H9 (cell line): ENCODE results near the gene MOV10L1. TPM values are rescaled to one million over a fixed set of nuclear protein-coding genes. Genes with fewer than 3 reads are reported as not detected.

Experiments
- DNase-seq: peaks from one replicate; pipeline ENCODE4 v3.0.0-alpha.2; 2017
- H2AFZ ChIP-seq: one replicate; pipeline ENCODE4 v1.6.1; 2013; ENCODE audit warnings: mild to moderate bottlenecking, low read length, control low read depth, moderate library complexity
- H2AK5ac ChIP-seq: 2 replicates; pipeline ENCODE4 v1.6.1; 2013; ENCODE audit warnings: low read length, control low read depth, mixed read lengths; ENCODE audit not compliant: insufficient read length
- H2BK120ac ChIP-seq: one replicate; pipeline ENCODE4 v1.6.1; 2013; ENCODE audit warnings: low read depth, mild to moderate bottlenecking, low read length, control low read depth, inconsistent platforms; ENCODE audit not compliant: poor library complexity, severe bottlenecking
- H2BK12ac ChIP-seq: 2 replicates; pipeline ENCODE4 v1.6.1; 2013; ENCODE audit warnings: low read length, control low read depth, mixed read lengths, low read depth; ENCODE audit not compliant: insufficient read length
- H2BK15ac ChIP-seq: 2 replicates; pipeline ENCODE4 v1.6.1; 2013; ENCODE audit warnings: low read depth, low read length, control low read depth
- H2BK20ac ChIP-seq: one replicate; pipeline ENCODE4 v1.6.1; 2013; ENCODE audit warnings: low read depth, mild to moderate bottlenecking, low read length, control low read depth, inconsistent platforms; ENCODE audit not compliant: poor library complexity, severe bottlenecking
- H2BK5ac ChIP-seq: 2 replicates; pipeline ENCODE4 v1.6.1; 2013; ENCODE audit warnings: low read length, control low read depth, mixed read lengths; ENCODE audit not compliant: insufficient read length
- H3K14ac ChIP-seq: 2 replicates; pipeline ENCODE4 v1.6.1; 2013; ENCODE audit warnings: low read length, control low read depth; ENCODE audit not compliant: insufficient read depth
- H3K18ac ChIP-seq: 2 replicates; pipeline ENCODE4 v1.6.1; 2013; ENCODE audit warnings: low read depth, mild to moderate bottlenecking, mixed read lengths, low read length, control low read depth; ENCODE audit not compliant: insufficient read length
- H3K23ac ChIP-seq: 2 replicates; pipeline ENCODE4 v1.6.1; 2013; ENCODE audit warnings: low read length, control low read depth, mixed read lengths, low read depth; ENCODE audit not compliant: insufficient read length
- H3K23me2 ChIP-seq: 2 replicates; pipeline ENCODE4 v1.6.1; 2013; ENCODE audit warnings: low read depth, mild to moderate bottlenecking, mixed read lengths, low read length, control low read depth; ENCODE audit not compliant: insufficient read length, poor library complexity, severe bottlenecking
- H3K27ac ChIP-seq: 2 replicates; pipeline ENCODE4 v1.5.1; 2013; ENCODE audit warnings: low read length, control low read depth, mixed read lengths, low read depth; ENCODE audit not compliant: insufficient read length
- H3K27me3 ChIP-seq: 2 replicates; pipeline ENCODE4 v1.6.1; 2013; ENCODE audit warnings: low read length, control low read depth, inconsistent platforms; ENCODE audit not compliant: insufficient read depth
- H3K4ac ChIP-seq: 2 replicates; pipeline ENCODE4 v1.6.1; 2013; ENCODE audit warnings: low read depth, mild to moderate bottlenecking, control low read depth, inconsistent platforms, low read length, moderate library complexity
- H3K4me1 ChIP-seq: 2 replicates; pipeline ENCODE4 v1.6.1; 2013; ENCODE audit warnings: low read length, control low read depth, inconsistent platforms; ENCODE audit not compliant: insufficient read depth
- H3K4me2 ChIP-seq: 2 replicates; pipeline ENCODE4 v1.6.1; 2013; ENCODE audit warnings: low read length, control low read depth, mixed read lengths; ENCODE audit not compliant: insufficient read length, insufficient read depth
- H3K56ac ChIP-seq: 2 replicates; pipeline ENCODE4 v1.6.1; 2013; ENCODE audit warnings: low read depth, mild to moderate bottlenecking, mixed read lengths, low read length, control low read depth; ENCODE audit not compliant: insufficient read length
- H3K79me1 ChIP-seq: 2 replicates; pipeline ENCODE4 v1.6.1; 2013; ENCODE audit warnings: low read depth, mild to moderate bottlenecking, moderate library complexity, low read length, control low read depth, inconsistent platforms; ENCODE audit not compliant: insufficient read depth, poor library complexity, severe bottlenecking
- H3K79me2 ChIP-seq: 2 replicates; pipeline ENCODE4 v1.6.1; 2013; ENCODE audit warnings: low read length, control low read depth, inconsistent platforms; ENCODE audit not compliant: insufficient read depth
- H3K9ac ChIP-seq: 2 replicates; pipeline ENCODE4 v1.6.1; 2013; ENCODE audit warnings: low read length, control low read depth, mixed read lengths; ENCODE audit not compliant: insufficient read length; ENCODE audit errors: extremely low read depth
- H3K9me3 ChIP-seq: one replicate; pipeline ENCODE4 v1.6.1; 2013; ENCODE audit warnings: low read depth, low read length, inconsistent platforms; ENCODE audit not compliant: control insufficient read depth
- H3T11ph ChIP-seq: one replicate; pipeline ENCODE4 v1.6.1; 2013; ENCODE audit warnings: mild to moderate bottlenecking, low read length, control low read depth, inconsistent platforms
- H4K20me1 ChIP-seq: one replicate; pipeline ENCODE4 v1.6.1; 2013; ENCODE audit not compliant: control insufficient read depth, insufficient read length, insufficient read depth
- H4K5ac ChIP-seq: 2 replicates; pipeline ENCODE4 v1.6.1; 2013; ENCODE audit warnings: low read depth, mild to moderate bottlenecking, mixed read lengths, low read length, control low read depth; ENCODE audit not compliant: insufficient read length
- H4K8ac ChIP-seq: replicated peaks from 2 replicates; pipeline ENCODE4 v1.6.1; 2013; ENCODE audit warnings: low read length, control low read depth, mixed read lengths, low read depth; ENCODE audit not compliant: insufficient read length
- H4K91ac ChIP-seq: 2 replicates; pipeline ENCODE4 v1.6.1; 2013; ENCODE audit warnings: low read depth, mild to moderate bottlenecking, moderate library complexity, mixed read lengths, low read length, control low read depth; ENCODE audit not compliant: insufficient read length
- H3K27ac Mint-ChIP-seq, 3 experiments: 2 replicates in 2 of 3; 3 replicates in 1 of 3; pipeline ENCODE4 v1.8.0; 2020 to 2021; ENCODE audit warnings: mixed read lengths in 3 of 3, mild to moderate bottlenecking in 1 of 3, moderate library complexity in 1 of 3
- H3K27me3 Mint-ChIP-seq: 2 replicates; pipeline ENCODE4 v1.8.0; 2021; ENCODE audit warnings: low read depth, mild to moderate bottlenecking, moderate library complexity, mixed read lengths
- H3K36me3 Mint-ChIP-seq, 3 experiments: 2 replicates in 2 of 3; 3 replicates in 1 of 3; pipeline ENCODE4 v1.8.0; 2020 to 2021; ENCODE audit warnings: low read depth in 3 of 3, mixed read lengths in 3 of 3; ENCODE audit not compliant: insufficient read depth in 1 of 3
- H3K4me1 Mint-ChIP-seq, 2 experiments: 2 replicates each; pipeline ENCODE4 v1.8.0; 2020; ENCODE audit warnings: mixed read lengths in 2 of 2
- H3K4me3 Mint-ChIP-seq, 2 experiments: 2 replicates in 1 of 2; 3 replicates in 1 of 2; pipeline ENCODE4 v1.8.0; 2020 to 2021; ENCODE audit warnings: mild to moderate bottlenecking in 2 of 2, mixed read lengths in 2 of 2, moderate library complexity in 1 of 2
- H3K9me3 Mint-ChIP-seq, 2 experiments: 2 replicates in 1 of 2; 3 replicates in 1 of 2; pipeline ENCODE4 v1.8.0; 2020; ENCODE audit warnings: mild to moderate bottlenecking in 2 of 2, mixed read lengths in 2 of 2, moderate library complexity in 1 of 2
- WGBS: extraction: QIAGEN DNeasy Blood & Tissue Kit; methylation state at CpG from one replicate; pipeline ENCODE4 v1.1.7; 2013; ENCODE audit warnings: missing lambda C conversion rate, low lambda C conversion rate, mixed read lengths; ENCODE audit not compliant: insufficient read length; ENCODE audit errors: extremely low coverage; 5-methylcytosine and 5-hydroxymethylcytosine counted together
- total RNA-seq: library from RNA; stranded (reverse); gene quantifications from 2 replicates; pipeline ENCODE4 v1.2.1, GENCODE V29; 2021
- TF ChIP-seq, protein P1 (sequence below): fragments of 200-600 bp; sonication (generic); conservative IDR thresholded peaks from 3 replicates; pipeline ENCODE4 v1.8.0; 2021; ENCODE audit warnings: antibody characterized with exemption, mild to moderate bottlenecking

Gene MOV10L1
- total RNA-seq, 1 experiment from 2014 or later, result not detected

DNA sequence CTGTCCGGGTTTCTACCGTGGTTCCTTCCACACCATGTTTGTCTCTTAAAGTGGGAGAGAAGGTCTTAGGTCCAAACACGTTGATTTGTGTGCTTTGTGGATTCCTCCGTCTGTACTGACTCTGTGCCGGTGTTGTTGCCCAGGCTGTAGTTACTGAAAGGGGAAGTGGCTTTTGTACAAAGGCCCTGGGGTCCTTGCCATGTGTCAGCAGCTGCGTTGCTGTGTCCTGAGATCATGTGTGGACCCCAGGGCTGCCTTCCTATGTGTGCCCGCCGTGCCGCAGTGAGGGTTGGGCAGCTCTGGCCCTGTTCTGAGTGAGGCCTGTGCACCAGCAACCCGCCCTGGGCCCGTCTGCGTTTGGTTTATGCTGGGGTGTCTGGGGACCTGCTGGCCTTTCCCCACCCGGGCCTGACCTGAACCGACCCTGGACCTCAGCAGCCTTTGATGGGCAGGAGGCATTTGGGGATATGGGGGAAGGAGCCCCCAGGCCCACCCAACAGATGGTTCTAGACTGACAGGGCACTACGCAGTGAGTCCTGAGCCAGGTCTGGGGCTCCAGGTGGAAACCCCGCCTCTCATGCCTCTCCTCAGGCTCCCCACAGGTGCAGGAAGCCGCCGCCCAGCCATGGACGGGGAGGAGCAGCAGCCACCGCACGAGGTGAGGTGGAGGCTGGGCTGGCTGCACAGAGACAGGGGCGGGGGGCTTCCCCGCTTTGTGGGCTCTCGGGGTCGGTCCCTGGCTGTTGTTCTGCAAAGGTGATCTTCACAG is 102.8 kb downstream of the MOV10L1 start:
- no peak overlapping the region for H3K4ac ChIP-seq
- H2BK5ac ChIP-seq, result no peak overlapping the region
- no peaks in the 10 kb centered on the region for H3K9me3 ChIP-seq
- H2BK20ac ChIP-seq, result no peak overlapping the region
- H3K4me1 ChIP-seq, result no peaks in the 10 kb centered on the region
- no peak overlapping the region for H3K4me2 ChIP-seq
- no peak overlapping the region for H3T11ph ChIP-seq
- H2BK15ac ChIP-seq, result no peak overlapping the region
- no peak overlapping the region for H3K18ac ChIP-seq
- no peak overlapping the region for H2AFZ ChIP-seq
- TF ChIP-seq, protein P1, sequence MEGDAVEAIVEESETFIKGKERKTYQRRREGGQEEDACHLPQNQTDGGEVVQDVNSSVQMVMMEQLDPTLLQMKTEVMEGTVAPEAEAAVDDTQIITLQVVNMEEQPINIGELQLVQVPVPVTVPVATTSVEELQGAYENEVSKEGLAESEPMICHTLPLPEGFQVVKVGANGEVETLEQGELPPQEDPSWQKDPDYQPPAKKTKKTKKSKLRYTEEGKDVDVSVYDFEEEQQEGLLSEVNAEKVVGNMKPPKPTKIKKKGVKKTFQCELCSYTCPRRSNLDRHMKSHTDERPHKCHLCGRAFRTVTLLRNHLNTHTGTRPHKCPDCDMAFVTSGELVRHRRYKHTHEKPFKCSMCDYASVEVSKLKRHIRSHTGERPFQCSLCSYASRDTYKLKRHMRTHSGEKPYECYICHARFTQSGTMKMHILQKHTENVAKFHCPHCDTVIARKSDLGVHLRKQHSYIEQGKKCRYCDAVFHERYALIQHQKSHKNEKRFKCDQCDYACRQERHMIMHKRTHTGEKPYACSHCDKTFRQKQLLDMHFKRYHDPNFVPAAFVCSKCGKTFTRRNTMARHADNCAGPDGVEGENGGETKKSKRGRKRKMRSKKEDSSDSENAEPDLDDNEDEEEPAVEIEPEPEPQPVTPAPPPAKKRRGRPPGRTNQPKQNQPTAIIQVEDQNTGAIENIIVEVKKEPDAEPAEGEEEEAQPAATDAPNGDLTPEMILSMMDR, result no peak
- no CpG with 5 or more reads among the region's 25 CpGs for WGBS
- H3K56ac ChIP-seq, result no peak overlapping the region
- Mint-ChIP-seq H3K27ac (peak overlapping the region in 2 of 3 experiments; percentile 5 to 57; a peak in 2 of 7 replicates), H3K9me3 (no peaks in the 10 kb centered on the region), H3K27me3 (no peaks in the 10 kb centered on the region), H3K4me1 (peaks cover 4 to 17% of the 10 kb centered on the region in 2 experiments; a peak in 3 of 4 replicates), H3K4me3 (no peak overlapping the region), H3K36me3 (peaks cover 4 to 17% (median 7%) of the 10 kb centered on the region in 3 experiments)
- no peak overlapping the region for H2BK120ac ChIP-seq
- H3K23me2 ChIP-seq, result no peaks in the 10 kb centered on the region
- no peaks in the 10 kb centered on the region for H3K27me3 ChIP-seq
- no peak for DNase-seq
- H3K27ac ChIP-seq, result no peak overlapping the region
- H2BK12ac ChIP-seq, result no peak overlapping the region
- no peaks in the 10 kb centered on the region for H3K79me1 ChIP-seq
- no peak overlapping the region for H4K8ac ChIP-seq
- no peak overlapping the region for H3K14ac ChIP-seq
- no peak overlapping the region for H3K9ac ChIP-seq
- H4K91ac ChIP-seq, result no peak overlapping the region
- H4K5ac ChIP-seq, result no peak overlapping the region
- H3K23ac ChIP-seq, result no peak overlapping the region
- H4K20me1 ChIP-seq, result no peaks in the 10 kb centered on the region
- no peak overlapping the region for H2AK5ac ChIP-seq
- no peaks in the 10 kb centered on the region; the same call in 1 of the 2 replicates for H3K79me2 ChIP-seq
